IPS DF 19.7 (cell line): ENCODE data around the gene VDAC1.
A peak's percentile ranks its signal among the peaks of the same experiment; 100 is the strongest.
"Not testable (repeated sequence)": the region's sequence is repeated elsewhere in the genome, so short reads cannot be mapped to it uniquely, and the experiment has no call there.

ENCODE experiments used
- DNase-seq: peaks from one replicate; pipeline ENCODE4 v3.0.0-alpha.2; 2013; ENCODE audit warnings: low read depth, low spot score

VDAC1 gene

GRCh38 chr5:133968204-133968980 is 36.4 kb downstream of the VDAC1 start, which contains the start of gene C5orf15:
Gene C5orf15 (minus strand): TSS chr5:133968625. CDS start chr5:133968584, 41 bp downstream.
- DNase-seq: peak; percentile 95

GRCh38 chr5:133967698-133968203 is 37.0 kb downstream of the VDAC1 start:
- no peak for DNase-seq

DNA sequence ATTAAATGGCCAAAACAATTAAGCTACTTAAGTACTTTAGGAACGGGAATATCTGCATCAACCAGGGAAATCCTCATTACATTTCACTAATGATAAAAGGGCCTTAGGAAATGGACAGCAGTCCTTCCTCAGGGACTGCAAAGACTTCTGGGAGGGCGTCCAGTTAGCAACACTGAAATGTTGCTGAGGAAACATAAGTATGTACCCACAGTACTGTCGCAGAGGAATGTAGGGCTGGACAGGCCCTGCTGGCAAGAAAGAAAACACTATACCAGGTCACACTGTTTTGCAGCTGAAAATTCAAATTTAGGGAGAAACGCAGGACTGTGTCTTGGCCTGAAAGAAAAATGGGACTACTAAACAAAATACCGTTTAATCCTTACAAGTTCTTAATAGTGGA is 37.7 kb downstream of the VDAC1 start:
- DNase-seq: no peak

DNA sequence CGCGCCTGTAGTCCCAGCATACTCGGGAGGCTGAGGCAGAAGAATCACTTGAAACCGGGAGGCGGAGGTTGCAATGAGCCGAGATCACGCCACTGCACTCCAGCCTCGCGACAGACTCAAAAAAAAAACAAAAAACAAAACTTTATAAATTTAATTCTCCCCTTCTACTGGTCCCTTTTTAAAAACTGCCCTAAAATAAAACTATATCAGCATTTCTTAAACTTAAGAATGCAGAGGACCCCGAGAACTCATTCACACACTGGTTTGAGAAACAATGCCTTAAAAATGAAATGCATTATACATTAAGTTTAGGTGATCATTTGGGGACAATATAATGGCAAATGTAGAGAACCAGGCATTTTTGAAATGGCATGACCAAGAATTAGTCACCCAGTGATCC is 38.7 kb downstream of the VDAC1 start:
- DNase-seq: no peak

- DNase-seq: no peak
Measured at GRCh38 chr5:133963493-133964128, 41.2 kb downstream of the VDAC1 start.

GRCh38 chr5:133962801-133963476 is 41.8 kb downstream of the VDAC1 start:
- no peak for DNase-seq

DNA sequence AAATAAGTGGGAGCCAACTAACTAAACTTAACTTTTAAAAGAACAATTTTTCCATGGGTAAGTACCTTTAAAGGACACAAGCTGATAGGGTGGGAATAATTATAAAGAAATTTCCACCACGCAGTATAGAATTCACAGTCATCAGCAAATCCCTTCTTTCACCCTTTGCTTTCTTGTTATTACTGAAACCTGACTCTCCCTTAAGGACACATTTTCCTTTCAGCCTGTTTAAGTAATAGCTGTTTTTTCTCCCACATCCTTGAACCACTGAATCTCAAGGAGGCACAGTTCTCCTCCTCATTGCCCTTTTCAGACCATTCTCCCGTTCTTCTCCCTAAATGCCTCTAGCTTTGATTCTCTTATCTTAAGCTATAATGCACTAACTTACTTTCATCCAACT is 42.6 kb downstream of the VDAC1 start:
- no peak for DNase-seq

GRCh38 chr5:133959643-133960042 is 45.1 kb downstream of the VDAC1 start:
- DNase-seq: no peak

DNA sequence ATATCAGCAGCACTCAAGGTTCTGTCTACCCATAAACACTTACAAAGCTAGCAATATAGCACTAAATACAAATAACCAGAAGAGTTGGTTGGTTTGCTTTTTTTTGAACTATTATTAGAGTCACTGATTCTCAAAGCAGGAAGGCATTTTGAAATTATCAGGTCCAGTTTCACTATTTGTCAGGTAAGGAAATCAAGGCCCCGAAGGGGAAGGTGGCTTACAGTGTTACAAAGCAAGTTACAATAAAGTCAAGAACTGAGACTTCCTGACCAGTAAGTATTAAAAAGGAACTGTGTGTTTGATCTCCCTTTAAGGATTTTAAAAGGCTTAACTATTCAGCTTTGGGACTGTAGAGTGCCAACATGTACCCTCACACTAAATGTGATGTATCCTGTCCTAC is 47.2 kb downstream of the VDAC1 start:
- no peak for DNase-seq

- DNase-seq: no peak
Measured at GRCh38 chr5:133957080-133957479, 47.7 kb downstream of the VDAC1 start.

DNA sequence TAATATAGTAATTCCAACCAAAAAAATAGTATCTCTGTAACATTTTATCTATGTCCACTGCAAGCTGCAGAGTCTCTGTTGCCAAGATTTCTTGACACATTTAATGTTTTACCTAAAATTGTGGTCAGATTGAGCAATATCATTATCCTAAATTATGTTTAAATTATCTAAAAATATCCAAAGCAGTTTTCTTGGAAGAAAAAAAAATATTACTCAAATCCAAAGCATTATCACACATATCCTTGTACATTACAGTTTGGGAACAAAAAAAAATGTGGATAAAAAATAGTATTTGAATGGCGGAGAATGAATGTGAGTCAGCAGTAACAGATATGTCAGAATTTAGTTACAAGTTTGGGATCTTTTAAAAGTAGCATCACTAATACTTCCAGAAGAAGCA is 48.6 kb downstream of the VDAC1 start:
- not testable (repeated sequence) for DNase-seq

GRCh38 chr5:133953568-133954145 is 51.1 kb downstream of the VDAC1 start:
- no peak for DNase-seq

GRCh38 chr5:133952729-133953567 is 51.8 kb downstream of the VDAC1 start:
- DNase-seq: no peak

DNA sequence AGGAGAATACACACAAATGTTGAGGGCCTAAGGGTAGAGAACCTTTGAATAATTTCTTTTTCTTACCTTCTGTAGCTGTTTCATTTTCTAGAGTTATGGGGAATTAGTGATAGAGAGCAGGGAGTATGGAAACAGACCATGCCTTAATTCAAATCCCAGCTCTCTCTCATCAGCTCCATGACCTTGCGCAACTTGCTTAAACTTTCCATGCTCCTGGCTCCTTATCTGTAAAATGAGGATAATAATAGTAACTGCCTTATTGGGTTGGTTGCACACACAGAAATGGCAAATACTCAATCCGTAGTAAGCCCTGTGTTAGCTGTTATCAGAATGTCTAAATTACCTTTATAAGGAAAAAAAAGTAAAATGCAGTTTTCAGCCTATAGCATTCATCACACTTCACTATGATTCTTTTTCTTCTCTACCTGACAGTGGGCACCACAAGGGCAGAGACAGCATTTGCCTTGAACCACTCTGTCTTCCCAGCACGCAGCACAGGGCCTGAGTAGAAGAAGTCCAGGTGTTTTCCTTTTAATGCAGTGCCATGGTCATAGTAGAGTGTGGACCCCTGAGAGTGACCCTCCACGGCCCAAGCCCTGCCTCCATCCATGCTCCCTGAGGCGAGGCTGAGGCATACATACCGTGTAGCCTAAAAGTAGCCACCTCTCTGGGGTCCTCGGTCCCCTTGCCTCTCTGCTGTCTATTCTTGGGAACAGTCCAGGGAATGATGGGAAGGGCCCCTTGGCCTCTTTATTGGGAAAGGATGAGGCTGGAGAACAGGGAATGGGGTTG is 53.8 kb downstream of the VDAC1 start:
- DNase-seq: no peak

- DNase-seq: no peak
Measured at GRCh38 chr5:133948721-133949120, 56.1 kb downstream of the VDAC1 start.

DNA sequence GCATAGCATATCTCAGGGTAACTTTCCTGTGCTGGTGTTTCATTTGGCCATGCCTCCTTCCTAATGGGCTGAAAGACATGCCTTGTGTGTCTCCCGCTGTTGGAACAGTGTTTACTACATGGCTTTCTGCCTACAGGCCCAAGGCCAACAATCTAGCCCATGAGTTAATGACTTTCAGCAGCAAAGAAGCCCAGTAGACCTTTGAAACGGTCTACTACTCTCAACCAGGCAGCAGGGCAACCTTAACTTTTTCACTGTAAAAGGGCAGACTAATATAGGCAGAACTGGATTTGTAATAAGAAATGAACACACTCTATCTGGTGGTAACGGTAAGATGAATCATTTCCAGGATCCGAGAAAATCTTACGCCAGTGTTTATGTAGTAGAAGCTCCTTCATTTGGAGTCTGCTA is 57.3 kb downstream of the VDAC1 start:
- DNase-seq: no peak

GRCh38 chr5:133945568-133945967 is 59.2 kb downstream of the VDAC1 start:
- DNase-seq: no peak

GRCh38 chr5:133944263-133945185 is 60.3 kb downstream of the VDAC1 start:
- DNase-seq: peak; percentile 28

DNA sequence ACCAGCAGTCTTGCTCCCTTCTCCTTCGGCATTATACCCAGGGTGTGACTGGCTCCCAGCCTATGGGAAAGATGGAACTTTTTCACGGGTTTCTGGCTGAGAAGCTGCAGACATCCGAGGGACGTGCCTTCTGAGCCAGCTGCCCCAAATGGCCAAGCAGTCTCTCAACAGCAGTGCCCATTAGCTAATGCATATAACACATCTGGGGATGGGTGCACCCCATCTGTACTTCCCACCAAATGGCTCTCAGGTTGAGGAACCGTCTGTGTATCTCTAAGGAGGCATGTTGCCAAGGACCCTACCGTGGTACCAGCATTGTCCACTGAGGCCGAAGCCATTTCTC is 61.3 kb downstream of the VDAC1 start:
- no peak for DNase-seq
